H1 (cell line): Measurements from ENCODE around the gene LRRC27. TPM values are rescaled to one million over a fixed set of nuclear protein-coding genes. Genes with fewer than 3 reads are reported as not detected.

Experiments
- CTCF ChIA-PET: fragments of 300-600 bp; sonication (Branson Sonifier 250); formaldehyde crosslinking; loops from one replicate; lab custom pipeline; 2021; ENCODE audit not compliant: partially characterized antibody; lab: Charles Lee
- POLR2A ChIA-PET: fragments of 300-600 bp; sonication (Branson Sonifier 250); formaldehyde crosslinking; loops from one replicate; lab custom pipeline; 2021; ENCODE audit warnings: inconsistent platforms; ENCODE audit not compliant: partially characterized antibody; lab: Charles Lee
- DNase-seq, 2 experiments: peaks; one replicate each; pipeline versions ENCODE4 v3.0.0 to v3.0.0-alpha.2; 2010 to 2022; ENCODE audit warnings: low spot score in 2 of 2, low read depth in 1 of 2, mixed read lengths in 1 of 2
- FAIRE-seq: peaks from 2 replicates; lab custom pipeline; 2011; peaks lifted over from hg19 to GRCh38; lab: Jason Lieb, UNC
- H2AFZ ChIP-seq: 2 replicates; pipeline ENCODE4 v1.8.1; 2012; ENCODE audit warnings: low read length, inconsistent platforms
- H2AK5ac ChIP-seq: 2 replicates; pipeline ENCODE4 v1.6.1; 2013; ENCODE audit warnings: low read depth, low read length
- H2BK120ac ChIP-seq: replicated peaks from 2 replicates; pipeline ENCODE3; 2013; ENCODE audit warnings: low read depth, low read length, inconsistent platforms
- H2BK12ac ChIP-seq: 2 replicates; pipeline ENCODE4 v1.6.1; 2013; ENCODE audit warnings: low read depth, low read length
- H2BK15ac ChIP-seq: 2 replicates; pipeline ENCODE4 v1.6.1; 2013; ENCODE audit warnings: low read length
- H2BK20ac ChIP-seq: 2 replicates; pipeline ENCODE4 v1.6.1; 2013; ENCODE audit warnings: low read length
- H2BK5ac ChIP-seq: 2 replicates; pipeline ENCODE4 v1.6.1; 2013; ENCODE audit warnings: low read depth, low read length
- H3K14ac ChIP-seq: 2 replicates; pipeline ENCODE4 v1.6.1; 2013; ENCODE audit warnings: inconsistent platforms; ENCODE audit not compliant: insufficient read length
- H3K18ac ChIP-seq: 2 replicates; pipeline ENCODE4 v1.6.1; 2013; ENCODE audit warnings: low read length; ENCODE audit errors: extremely low read depth
- H3K23ac ChIP-seq: 2 replicates; pipeline ENCODE4 v1.6.1; 2013; ENCODE audit warnings: inconsistent platforms; ENCODE audit not compliant: insufficient read length
- H3K23me2 ChIP-seq: 2 replicates; pipeline ENCODE4 v1.6.1; 2013; ENCODE audit warnings: low read depth, low read length
- H3K27ac ChIP-seq: 2 replicates; pipeline ENCODE4 v1.6.1; 2011; ENCODE audit warnings: low read depth, low read length, inconsistent platforms
- H3K27me3 ChIP-seq, 4 experiments: replicated peaks in 1 of 4; 1 replicate in 1 of 4; 2 replicates in 3 of 4; pipeline versions ENCODE4 v1.6.1 to v1.8.1; 2011 to 2013; ENCODE audit warnings: low read length in 3 of 4, mild to moderate bottlenecking in 3 of 4, inconsistent platforms in 2 of 4, mixed read lengths in 2 of 4, moderate library complexity in 1 of 4; ENCODE audit not compliant: control insufficient read depth in 3 of 4, insufficient read depth in 3 of 4; ENCODE audit errors: extremely low read depth in 1 of 4
- H3K36me3 ChIP-seq, 4 experiments: 2 replicates each; pipeline versions ENCODE4 v1.6.1 to v1.8.1; 2011 to 2013; ENCODE audit warnings: mild to moderate bottlenecking in 4 of 4, low read length in 3 of 4, moderate library complexity in 2 of 4, control low read depth in 1 of 4, inconsistent platforms in 1 of 4; ENCODE audit not compliant: insufficient read depth in 4 of 4, control insufficient read depth in 2 of 4
- H3K4ac ChIP-seq: replicated peaks from 2 replicates; pipeline ENCODE3; 2013; ENCODE audit warnings: low read length, low read depth, mixed read lengths, inconsistent platforms; ENCODE audit not compliant: insufficient read length
- H3K4me1 ChIP-seq, 4 experiments: replicated peaks in 1 of 4; 1 replicate in 1 of 4; 2 replicates in 3 of 4; pipeline versions ENCODE4 v1.6.1 to v1.8.1; 2011 to 2013; ENCODE audit warnings: low read length in 3 of 4, inconsistent platforms in 2 of 4, mixed read lengths in 1 of 4; ENCODE audit not compliant: insufficient read depth in 4 of 4, control insufficient read depth in 3 of 4
- H3K4me2 ChIP-seq, 2 experiments: 2 replicates each; pipeline versions ENCODE4 v1.6.1 to v1.8.1; 2011 to 2013; ENCODE audit warnings: low read depth in 2 of 2, low read length in 2 of 2, control low read depth in 1 of 2, inconsistent platforms in 1 of 2, mild to moderate bottlenecking in 1 of 2; ENCODE audit not compliant: insufficient read depth in 1 of 2
- H3K4me3 ChIP-seq, 4 experiments: fragments of 200-600, 300-600 bp in 1 of 4; sonication (generic), shearing (Covaris generic), sonication (Bioruptor Twin) in 1 of 4; 2 replicates each; pipeline versions ENCODE4 v1.5.1 to v1.8.1; 2011 to 2016; ENCODE audit warnings: low read length in 4 of 4, low read depth in 3 of 4, control low read depth in 2 of 4, inconsistent platforms in 2 of 4, mild to moderate bottlenecking in 2 of 4, mixed read lengths in 1 of 4, moderate library complexity in 1 of 4; ENCODE audit not compliant: insufficient read depth in 2 of 4; ENCODE audit errors: extremely low read depth in 1 of 4
- H3K56ac ChIP-seq: replicated peaks from 2 replicates; pipeline ENCODE3; 2013; ENCODE audit warnings: low read depth, mild to moderate bottlenecking, mixed read lengths, low read length, inconsistent platforms; ENCODE audit not compliant: insufficient read length
- H3K79me1 ChIP-seq: 2 replicates; pipeline ENCODE4 v1.6.1; 2013; ENCODE audit warnings: low read depth, low read length, control low read depth
- H3K79me2 ChIP-seq, 2 experiments: 2 replicates each; pipeline versions ENCODE4 v1.6.1 to v1.8.1; 2012 to 2013; ENCODE audit warnings: low read length in 2 of 2, mild to moderate bottlenecking in 2 of 2, inconsistent platforms in 1 of 2; ENCODE audit not compliant: insufficient read depth in 2 of 2, control insufficient read depth in 1 of 2
- H3K9ac ChIP-seq, 4 experiments: replicated peaks in 1 of 4; 1 replicate in 1 of 4; 2 replicates in 3 of 4; pipeline versions ENCODE4 v1.6.1 to v1.8.1; 2011 to 2013; ENCODE audit warnings: low read depth in 3 of 4, low read length in 3 of 4, control low read depth in 2 of 4, mild to moderate bottlenecking in 2 of 4, moderate library complexity in 2 of 4, inconsistent platforms in 1 of 4; ENCODE audit errors: extremely low read depth in 1 of 4
- H3K9me3 ChIP-seq, 2 experiments: 2 replicates each; pipeline versions ENCODE4 v1.6.1 to v1.8.1; 2012 to 2013; ENCODE audit warnings: mild to moderate bottlenecking in 2 of 2, moderate library complexity in 2 of 2, control low read depth in 1 of 2, inconsistent platforms in 1 of 2, low read depth in 1 of 2, low read length in 1 of 2, mixed read lengths in 1 of 2; ENCODE audit not compliant: insufficient read depth in 2 of 2
- H4K20me1 ChIP-seq, 2 experiments: replicated peaks in 1 of 2; 2 replicates each; pipeline versions ENCODE3 to v1.8.1; 2011 to 2013; ENCODE audit warnings: inconsistent platforms in 2 of 2, low read length in 2 of 2, mild to moderate bottlenecking in 1 of 2; ENCODE audit not compliant: insufficient read depth in 2 of 2, control insufficient read depth in 1 of 2
- H4K5ac ChIP-seq: 2 replicates; pipeline ENCODE4 v1.6.1; 2013; ENCODE audit warnings: low read length, low read depth, mixed read lengths, inconsistent platforms; ENCODE audit not compliant: insufficient read length
- H4K8ac ChIP-seq: 2 replicates; pipeline ENCODE4 v1.8.0; 2013; ENCODE audit warnings: mild to moderate bottlenecking, moderate library complexity, low read length, inconsistent platforms; ENCODE audit not compliant: insufficient read depth; ENCODE audit errors: extremely low read depth
- H4K91ac ChIP-seq: replicated peaks from 2 replicates; pipeline ENCODE3; 2013; ENCODE audit warnings: low read length, mixed read lengths, inconsistent platforms; ENCODE audit not compliant: insufficient read length
- ASH2L ChIP-seq: fragments of 200-600, 300-600 bp; sonication (generic); IDR thresholded peaks from one replicate; pipeline ENCODE4 v1.7.1; 2017; ENCODE audit warnings: low read length
- CBX5 ChIP-seq: fragments of 300-800, 300-1000 bp; sonication (generic); IDR thresholded peaks from 2 replicates; pipeline ENCODE4 v1.7.1; 2016; ENCODE audit warnings: antibody characterized with exemption, low read length, low read depth
- E2F6 ChIP-seq: IDR thresholded peaks from 2 replicates; pipeline ENCODE4 v1.6.1; 2012; ENCODE audit warnings: inconsistent platforms
- POLR2A ChIP-seq, 2 experiments: IDR thresholded peaks; 1 replicate in 1 of 2; 2 replicates in 1 of 2; pipeline ENCODE4 v1.6.1; 2011; ENCODE audit warnings: low read depth in 2 of 2, low read length in 2 of 2, mild to moderate bottlenecking in 2 of 2; ENCODE audit errors: control extremely low read depth in 1 of 2
- RNF2 ChIP-seq: fragments of 200-900, 300-1000 bp; sonication (generic); IDR thresholded peaks from 2 replicates; pipeline ENCODE4 v1.7.1; 2016; ENCODE audit warnings: borderline replicate concordance, low read depth, mild to moderate bottlenecking, antibody characterized with exemption, low read length; ENCODE audit not compliant: poor library complexity, severe bottlenecking; ENCODE audit errors: missing control alignments
- SP4 ChIP-seq: IDR thresholded peaks from 2 replicates; pipeline ENCODE4 v1.6.1; 2012; ENCODE audit warnings: low read length, inconsistent platforms
- TBP ChIP-seq: IDR thresholded peaks from 2 replicates; pipeline ENCODE4 v1.6.1; 2011; ENCODE audit warnings: low read depth, low read length, improper control_type of control experiment
- WGBS, 2 experiments: shearing (Covaris generic) in 1 of 2; methylation state at CpG; one replicate each; pipeline versions ENCODE4 v1.1.6 to v1.1.7; 2013 to 2015; ENCODE audit warnings: low lambda C conversion rate in 2 of 2, mixed read lengths in 2 of 2, inconsistent platforms in 1 of 2, low coverage in 1 of 2, missing lambda C conversion rate in 1 of 2; ENCODE audit not compliant: insufficient replicate concordance in 2 of 2, insufficient coverage in 1 of 2, insufficient read length in 1 of 2; ENCODE audit errors: extremely low coverage in 1 of 2, missing lambda C conversion rate in 1 of 2; 5-methylcytosine and 5-hydroxymethylcytosine counted together
- polyA plus RNA-seq, 7 experiments: library from polyadenylated mRNA; depleted of rRNA in 3 of 7; stranded (reverse) in 5 of 7; unstranded in 2 of 7; fragments of >200 nt in 5 of 7; fragments of 200-250 nt in 2 of 7; gene quantifications; 1 replicate in 5 of 7; 2 replicates in 1 of 7; 4 replicates in 1 of 7; pipeline versions ENCODE4 v1.2.1 to v1.2.3, GENCODE V29; 2011 to 2013; ENCODE audit warnings: missing spikeins in 2 of 7, mixed read lengths in 2 of 7
- total RNA-seq: library from RNA; stranded (reverse); fragmentation: NEBNext Ultra II Directional; extraction: Animal tissue kit (Norgen Biotek cat#: 25700); gene quantifications from 2 replicates; pipeline ENCODE4 v1.2.1, GENCODE V29; 2021
- TF ChIP-seq, protein P1 (sequence below): IDR thresholded peaks from 2 replicates; pipeline ENCODE4 v1.6.1; 2012; ENCODE audit warnings: inconsistent platforms
- TF ChIP-seq, protein P2 (sequence below), 3 experiments: IDR thresholded peaks; 1 replicate in 2 of 3; 2 replicates in 1 of 3; pipeline versions ENCODE4 v1.5.1 to v1.6.1; 2011; ENCODE audit warnings: low read length in 3 of 3, mild to moderate bottlenecking in 3 of 3, inconsistent platforms in 2 of 3, low read depth in 1 of 3, moderate library complexity in 1 of 3; ENCODE audit not compliant: insufficient read depth in 1 of 3; ENCODE audit errors: control extremely low read depth in 1 of 3

LRRC27 gene
- total and polyA plus RNA-seq, 2 of the 8 experiments (the other 6 are each of a cell fraction or from before 2014, with no cell fraction given), result 1.2 to 3.8 TPM

DNA sequence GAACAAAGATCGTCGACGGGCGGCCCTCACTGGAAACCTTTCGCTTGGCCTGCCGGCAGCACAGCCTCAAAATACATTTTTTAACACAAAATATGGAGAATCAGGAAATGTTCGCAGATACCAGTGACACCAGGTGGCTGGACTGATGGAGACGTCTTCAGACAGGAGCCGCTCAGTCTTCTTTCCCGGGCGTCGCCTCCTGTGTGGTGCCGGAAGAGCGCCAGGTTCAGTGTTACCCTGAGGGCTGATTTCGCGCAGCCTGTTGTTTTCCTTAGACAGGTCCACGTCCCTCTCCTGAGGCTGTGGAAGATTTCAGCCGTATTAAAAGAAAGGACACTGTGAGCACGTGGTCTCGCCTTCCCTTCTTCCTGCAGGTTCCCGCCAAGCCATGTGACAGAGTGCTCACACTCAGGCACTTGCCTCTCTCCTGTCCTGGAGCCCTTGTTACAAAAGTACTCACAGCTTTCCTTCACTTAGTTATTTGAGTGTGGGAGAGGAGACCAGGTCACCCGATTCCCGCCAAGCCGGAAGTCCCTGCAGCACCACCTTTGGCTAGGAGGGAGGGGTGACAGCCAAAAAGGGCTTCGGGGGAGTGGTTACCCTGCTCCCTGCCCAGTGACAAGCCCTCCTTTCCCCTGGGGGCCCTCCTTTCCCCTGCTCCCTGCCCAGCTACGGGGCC, 43.3 kb downstream of the LRRC27 start:
- Histone ChIP-seq H2AK5ac (no peak overlapping the region; the same call in 1 of the 2 replicates), H3K4me3 (no peak overlapping the region), H2BK15ac (0 out of 2 replicates have a peak overlapping the region, but pooled peaks have one; percentile 72), H3K56ac (no peak overlapping the region), H3K23me2 (no peaks in the 10 kb centered on the region), H3K79me2 (no peaks in the 10 kb centered on the region), H3K4me1 (peaks cover 0 to 7% (median 2%) of the 10 kb centered on the region in 4 experiments; a peak in 3 of 7 replicates), H4K91ac (peak overlapping the region; percentile 17), H2AFZ (peak overlapping the region; percentile 95), H4K5ac (no peak overlapping the region), H3K9ac (no peak overlapping the region)
- WGBS, 2 experiments, result 84% methylated on average over 26 of the region's 26 CpGs; no CpG with 5 or more reads in 1 of the 2 experiments
- POLR2A ChIA-PET, result no interaction called here
- CTCF ChIA-PET, result interaction anchor here (1.7 to 4.6 kb wide), 2 partner anchors 14 to 35 kb away, joined by 3 to 48 read pairs; no protein-coding TSS in a partner anchor
- TF ChIP-seq CBX5 (no peak), TBP (no peak), SP4 (no peak), POLR2A (IDR thresholded peaks at IDR 0.05; ENCODE audit: control extremely low read depth in 1 of 2, low read depth in 2 of 2, low read length in 2 of 2) (no peak), ASH2L (no peak), RNF2 (no peak), E2F6 (peak; percentile 94)
- TF ChIP-seq, protein P1, sequence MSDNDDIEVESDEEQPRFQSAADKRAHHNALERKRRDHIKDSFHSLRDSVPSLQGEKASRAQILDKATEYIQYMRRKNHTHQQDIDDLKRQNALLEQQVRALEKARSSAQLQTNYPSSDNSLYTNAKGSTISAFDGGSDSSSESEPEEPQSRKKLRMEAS, result peak; percentile 82
- TF ChIP-seq, protein P2, sequence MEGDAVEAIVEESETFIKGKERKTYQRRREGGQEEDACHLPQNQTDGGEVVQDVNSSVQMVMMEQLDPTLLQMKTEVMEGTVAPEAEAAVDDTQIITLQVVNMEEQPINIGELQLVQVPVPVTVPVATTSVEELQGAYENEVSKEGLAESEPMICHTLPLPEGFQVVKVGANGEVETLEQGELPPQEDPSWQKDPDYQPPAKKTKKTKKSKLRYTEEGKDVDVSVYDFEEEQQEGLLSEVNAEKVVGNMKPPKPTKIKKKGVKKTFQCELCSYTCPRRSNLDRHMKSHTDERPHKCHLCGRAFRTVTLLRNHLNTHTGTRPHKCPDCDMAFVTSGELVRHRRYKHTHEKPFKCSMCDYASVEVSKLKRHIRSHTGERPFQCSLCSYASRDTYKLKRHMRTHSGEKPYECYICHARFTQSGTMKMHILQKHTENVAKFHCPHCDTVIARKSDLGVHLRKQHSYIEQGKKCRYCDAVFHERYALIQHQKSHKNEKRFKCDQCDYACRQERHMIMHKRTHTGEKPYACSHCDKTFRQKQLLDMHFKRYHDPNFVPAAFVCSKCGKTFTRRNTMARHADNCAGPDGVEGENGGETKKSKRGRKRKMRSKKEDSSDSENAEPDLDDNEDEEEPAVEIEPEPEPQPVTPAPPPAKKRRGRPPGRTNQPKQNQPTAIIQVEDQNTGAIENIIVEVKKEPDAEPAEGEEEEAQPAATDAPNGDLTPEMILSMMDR (IDR thresholded peaks at IDR 0.05; ENCODE audit: control extremely low read depth in 1 of 3, insufficient read depth in 1 of 3, low read depth in 1 of 3, low read length in 3 of 3), result peak in 1 of 3 experiments; percentile 3; a peak in 1 of 4 replicates
- TF ChIP-seq, all 59 proteins: peak for 3
- H3K27me3 ChIP-seq, result no peaks in the 10 kb centered on the region; a peak in 1 of 7 replicates
- H3K9me3 ChIP-seq, result peaks cover 0 to 2% of the 10 kb centered on the region in 2 experiments; a peak in 1 of 4 replicates
- H2BK120ac ChIP-seq, result no peak overlapping the region
- no peaks in the 10 kb centered on the region for H3K79me1 ChIP-seq
- H2BK20ac ChIP-seq, result no peak overlapping the region
- no peak overlapping the region for H3K4ac ChIP-seq
- no peaks in the 10 kb centered on the region for H3K36me3 ChIP-seq
- DNase-seq (no peak), FAIRE-seq (no peak)
- peaks cover 0 to 1% of the 10 kb centered on the region in 2 experiments for H4K20me1 ChIP-seq
- no peak overlapping the region for H3K23ac ChIP-seq
- H3K27ac ChIP-seq, result no peak overlapping the region
- H2BK12ac ChIP-seq, result 0 out of 2 replicates have a peak overlapping the region, but pooled peaks have one; percentile 29
- no peak overlapping the region for H3K18ac ChIP-seq
- H2BK5ac ChIP-seq, result no peak overlapping the region; the same call in 1 of the 2 replicates
- H3K4me2 ChIP-seq, result no peak overlapping the region
- no peak overlapping the region for H4K8ac ChIP-seq
- no peak overlapping the region for H3K14ac ChIP-seq
